ENCODE results near the gene PTPRM.

DNA sequence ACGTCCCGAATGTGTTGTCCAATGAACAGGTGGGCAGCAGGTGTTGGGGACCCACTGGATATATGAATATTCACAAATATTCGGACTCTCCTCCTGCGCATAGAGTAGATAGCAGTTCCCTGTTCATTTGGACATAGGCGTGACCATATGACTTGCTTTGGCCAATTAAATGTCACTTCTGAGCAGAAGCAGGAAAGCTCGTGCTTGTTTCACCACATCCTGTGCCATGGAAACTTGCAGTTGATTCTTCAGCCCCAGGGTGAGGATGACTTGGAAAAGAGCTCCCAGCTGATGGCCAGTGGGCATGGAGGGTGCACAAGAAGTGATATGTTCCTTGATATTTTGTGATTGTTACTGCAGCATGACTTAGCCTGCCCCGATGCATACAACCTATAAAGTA lies 52.6 kb downstream of the PTPRM start:
- TF ChIP-seq, protein P1, sequence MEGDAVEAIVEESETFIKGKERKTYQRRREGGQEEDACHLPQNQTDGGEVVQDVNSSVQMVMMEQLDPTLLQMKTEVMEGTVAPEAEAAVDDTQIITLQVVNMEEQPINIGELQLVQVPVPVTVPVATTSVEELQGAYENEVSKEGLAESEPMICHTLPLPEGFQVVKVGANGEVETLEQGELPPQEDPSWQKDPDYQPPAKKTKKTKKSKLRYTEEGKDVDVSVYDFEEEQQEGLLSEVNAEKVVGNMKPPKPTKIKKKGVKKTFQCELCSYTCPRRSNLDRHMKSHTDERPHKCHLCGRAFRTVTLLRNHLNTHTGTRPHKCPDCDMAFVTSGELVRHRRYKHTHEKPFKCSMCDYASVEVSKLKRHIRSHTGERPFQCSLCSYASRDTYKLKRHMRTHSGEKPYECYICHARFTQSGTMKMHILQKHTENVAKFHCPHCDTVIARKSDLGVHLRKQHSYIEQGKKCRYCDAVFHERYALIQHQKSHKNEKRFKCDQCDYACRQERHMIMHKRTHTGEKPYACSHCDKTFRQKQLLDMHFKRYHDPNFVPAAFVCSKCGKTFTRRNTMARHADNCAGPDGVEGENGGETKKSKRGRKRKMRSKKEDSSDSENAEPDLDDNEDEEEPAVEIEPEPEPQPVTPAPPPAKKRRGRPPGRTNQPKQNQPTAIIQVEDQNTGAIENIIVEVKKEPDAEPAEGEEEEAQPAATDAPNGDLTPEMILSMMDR (IDR thresholded peaks at IDR 0.05; ENCODE audit: low read depth, low read length): no peak
- no peak for TF ChIP-seq POLR2A (IDR thresholded peaks at IDR 0.05; ENCODE audit: extremely low read depth, insufficient read length)
- no peak for TF ChIP-seq MYC (IDR thresholded peaks at IDR 0.05; ENCODE audit: low read depth, low read length)
- no peak for TF ChIP-seq MAX (IDR thresholded peaks at IDR 0.05; ENCODE audit: low read depth, low read length)
